GM18909 (cell line): ENCODE results near the gene FILIP1.

Source experiments
- ATAC-seq: cut with Tn5 transposase; IDR thresholded peaks from one replicate; pipeline ENCODE4 v1.9.1; 2021; ENCODE audit warnings: mild to moderate bottlenecking; ENCODE audit not compliant: unreplicated experiment, poor library complexity

FILIP1 gene

GRCh38 chr6:75497994-75498393 is 4.4 kb upstream of the FILIP1 start:
- ATAC-seq = no peak

- no peak for ATAC-seq
Measured at GRCh38 chr6:75495011-75495410, 1.4 kb upstream of the FILIP1 start.

GRCh38 chr6:75494290-75494689 is 690 bp upstream of the FILIP1 start:
- no peak for ATAC-seq

GRCh38 chr6:75492386-75493153 is 1.0 kb downstream of the FILIP1 start:
- ATAC-seq = peak; percentile 20

GRCh38 chr6:75491291-75491690 is 2.3 kb downstream of the FILIP1 start:
- ATAC-seq = no peak

- ATAC-seq = no peak
Measured at GRCh38 chr6:75490706-75491105, 2.9 kb downstream of the FILIP1 start.

- ATAC-seq = no peak
Measured at GRCh38 chr6:75489025-75489424, 4.6 kb downstream of the FILIP1 start.

GRCh38 chr6:75488033-75488432 is 5.6 kb downstream of the FILIP1 start:
- no peak for ATAC-seq

GRCh38 chr6:75486850-75487518 is 6.6 kb downstream of the FILIP1 start:
- ATAC-seq = no peak

- peak; percentile 99 for ATAC-seq
Measured at GRCh38 chr6:75484535-75484934, 9.1 kb downstream of the FILIP1 start.

- ATAC-seq = no peak
Measured at GRCh38 chr6:75483136-75483952, 10.3 kb downstream of the FILIP1 start.

- no peak for ATAC-seq
Measured at GRCh38 chr6:75481936-75482593, 11.5 kb downstream of the FILIP1 start.

GRCh38 chr6:75481394-75481793 is 12.2 kb downstream of the FILIP1 start:
- ATAC-seq = no peak

GRCh38 chr6:75480425-75480824 is 13.2 kb downstream of the FILIP1 start:
- ATAC-seq = no peak

- ATAC-seq = no peak
Measured at GRCh38 chr6:75479712-75480111, 13.9 kb downstream of the FILIP1 start.

GRCh38 chr6:75478929-75479328 is 14.7 kb downstream of the FILIP1 start:
- no peak for ATAC-seq

- ATAC-seq = peak; percentile 66
Measured at GRCh38 chr6:75472885-75473284, 20.7 kb downstream of the FILIP1 start.

- no peak for ATAC-seq
Measured at GRCh38 chr6:75467966-75468365, 25.6 kb downstream of the FILIP1 start.

- no peak for ATAC-seq
Measured at GRCh38 chr6:75467284-75467683, 26.3 kb downstream of the FILIP1 start.

GRCh38 chr6:75466636-75467035 is 27.0 kb downstream of the FILIP1 start:
- ATAC-seq = no peak

GRCh38 chr6:75463908-75464307 is 29.7 kb downstream of the FILIP1 start:
- ATAC-seq = no peak
